Measurements from ENCODE around the gene IKZF1. TPM values are rescaled to one million over a fixed set of nuclear protein-coding genes. Genes with fewer than 3 reads are reported as not detected.

IKZF1 gene
- total RNA-seq, 2 donors from 2014 or later = 5.6 to 11.2 TPM

DNA sequence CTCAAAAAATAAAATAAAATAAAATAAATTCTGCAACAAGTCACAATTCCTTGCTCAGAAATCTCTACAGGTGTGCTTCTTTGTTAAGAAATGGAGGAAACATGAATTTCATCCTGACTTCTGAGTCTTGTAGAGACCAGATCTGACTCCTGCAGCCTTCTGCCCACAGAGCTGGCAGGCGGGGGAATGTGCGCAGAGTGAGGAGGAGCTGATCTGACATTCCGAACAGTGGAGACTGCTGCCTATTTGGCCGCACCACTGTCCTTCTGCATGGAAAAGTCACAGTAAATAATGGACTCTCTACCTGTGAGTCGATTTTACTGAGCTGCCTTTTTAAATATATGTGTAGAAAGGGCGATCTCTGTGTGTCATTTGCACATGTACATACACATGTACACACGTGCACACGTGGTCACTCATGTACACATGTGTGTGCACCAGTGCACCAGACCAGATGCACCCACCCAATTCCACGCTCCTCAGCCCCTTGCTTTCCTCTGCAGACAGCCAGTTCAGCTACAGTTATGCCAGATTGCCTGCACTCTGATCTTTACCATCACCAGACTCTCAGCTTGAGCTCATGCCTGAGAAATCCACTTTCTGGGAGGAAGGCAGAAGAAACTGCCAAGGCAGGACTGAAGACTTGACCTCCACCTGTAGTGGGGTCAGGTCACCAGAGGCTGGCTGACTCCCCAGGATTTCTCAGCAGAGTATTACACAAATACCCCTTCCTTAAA is 54.9 kb downstream of the IKZF1 start:
- no peak for DNase-seq
- no peak for ATAC-seq
- intact Hi-C loops (cut with DNase I, micrococcal nuclease) = loop anchor here in 1 of 2 donors (10.0 kb wide), 1 partner anchor 55 kb away; no protein-coding TSS in a partner anchor

GRCh38 chr7:50359995-50360925 is 55.7 kb downstream of the IKZF1 start:
- DNase-seq (no peak), ATAC-seq (no peak)
- intact Hi-C loops (cut with DNase I, micrococcal nuclease) = loop anchor here in 1 of 2 donors (10.0 kb wide), 1 partner anchor 55 kb away; no protein-coding TSS in a partner anchor

DNA sequence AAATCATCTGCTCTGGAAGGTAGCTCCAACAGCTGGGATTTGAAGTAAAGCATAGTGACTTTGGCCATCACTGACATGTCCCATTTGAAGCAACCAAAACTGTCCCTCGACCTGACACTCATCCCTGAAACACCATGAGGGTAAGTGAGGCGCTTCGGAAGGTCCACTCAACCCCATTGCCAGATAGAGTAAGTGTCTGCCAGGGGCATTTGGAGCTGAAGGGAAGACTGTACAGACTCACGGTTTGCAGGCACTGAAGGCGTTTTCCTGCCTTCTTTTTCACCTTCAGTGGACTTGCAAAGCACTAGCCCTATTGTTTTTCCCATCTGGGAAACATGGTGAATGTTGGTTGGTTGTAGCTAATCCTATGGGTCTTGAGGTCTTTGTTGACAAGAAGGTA is 57.6 kb downstream of the IKZF1 start:
- intact Hi-C loops (cut with DNase I, micrococcal nuclease) = no loop called here
- ATAC-seq (no peak), DNase-seq (no peak)

DNA sequence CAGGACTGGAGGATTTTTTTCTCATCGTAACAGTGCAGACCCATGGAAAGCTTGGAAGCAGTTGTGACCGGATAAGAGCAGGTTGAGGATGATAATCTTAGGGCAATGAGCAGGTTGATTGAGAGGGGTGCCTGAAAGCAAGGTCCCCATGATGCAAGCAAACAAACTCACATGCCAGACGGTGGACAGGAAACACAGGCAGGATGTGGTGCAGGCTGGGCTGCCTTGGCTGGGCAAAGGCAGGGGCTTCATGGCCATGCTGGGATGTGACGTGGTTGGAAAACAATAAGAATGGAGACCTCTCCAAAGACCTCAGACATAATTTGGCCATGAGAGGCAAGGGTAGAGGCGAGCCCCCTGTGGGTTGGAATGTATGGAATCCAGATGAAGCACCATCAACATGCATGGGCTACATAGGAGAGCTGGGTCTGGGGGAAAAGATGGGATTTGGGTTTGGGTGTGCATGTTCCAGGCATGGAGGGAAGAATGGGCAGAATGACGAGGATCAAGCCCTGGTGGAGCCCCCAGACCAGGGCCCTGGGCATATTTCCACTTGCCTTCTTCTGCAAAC is 58.3 kb downstream of the IKZF1 start:
- intact Hi-C loops (cut with DNase I, micrococcal nuclease) = no loop called here
- DNase-seq (no peak), ATAC-seq (no peak)

DNA sequence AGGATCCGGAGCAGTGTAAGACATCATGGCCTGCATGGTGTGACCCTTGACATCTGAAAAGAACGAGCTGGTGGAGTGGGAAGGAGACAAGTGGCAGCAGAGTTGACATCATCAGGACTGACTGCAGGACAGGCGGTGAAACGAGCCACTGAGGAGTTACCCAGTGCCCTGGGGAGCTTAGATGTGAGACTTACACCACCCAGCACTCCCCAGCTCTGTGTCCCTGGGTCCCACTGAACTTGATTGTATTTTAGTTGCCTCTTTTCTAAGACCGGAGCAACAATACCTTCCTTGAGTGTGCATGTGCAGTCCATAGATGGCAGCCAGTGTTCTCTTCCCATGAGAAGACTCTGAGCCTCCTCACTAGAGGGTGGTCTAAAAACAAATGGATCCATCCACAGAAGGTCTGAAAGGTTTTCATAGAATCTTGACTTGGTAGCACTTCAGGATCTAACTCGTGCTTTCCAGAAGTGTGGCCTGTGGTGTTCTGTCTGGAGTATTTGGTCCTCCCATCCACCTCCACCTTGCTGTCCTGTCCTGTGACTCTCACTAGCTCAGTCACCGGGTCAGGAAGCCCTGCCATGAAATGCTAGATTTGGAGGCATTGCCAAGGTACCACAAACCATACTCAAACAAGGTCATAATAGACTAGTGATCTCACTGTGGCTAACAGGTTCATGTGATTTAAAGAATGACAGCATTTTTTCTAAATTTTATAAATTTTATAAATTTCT is 59.0 kb downstream of the IKZF1 start:
- DNase-seq (no peak), ATAC-seq (no peak)
- intact Hi-C loops (cut with DNase I, micrococcal nuclease) = no loop called here

- intact Hi-C loops (cut with DNase I, micrococcal nuclease) = no loop called here
- ATAC-seq (no peak), DNase-seq (no peak)
Observed at GRCh38 chr7:50364645-50365044, 60.1 kb downstream of the IKZF1 start.

GRCh38 chr7:50366311-50366710 is 61.8 kb downstream of the IKZF1 start:
- ATAC-seq (no peak), DNase-seq (no peak)
- intact Hi-C loops (cut with DNase I, micrococcal nuclease) = no loop called here

- intact Hi-C loops (cut with DNase I, micrococcal nuclease) = no loop called here
- no peak for ATAC-seq
- no peak for DNase-seq
Observed at GRCh38 chr7:50367100-50367499, 62.6 kb downstream of the IKZF1 start.

- no peak for DNase-seq
- ATAC-seq = no peak
- intact Hi-C loops (cut with DNase I, micrococcal nuclease) = no loop called here
Observed at GRCh38 chr7:50367570-50367969, 63.1 kb downstream of the IKZF1 start.

DNA sequence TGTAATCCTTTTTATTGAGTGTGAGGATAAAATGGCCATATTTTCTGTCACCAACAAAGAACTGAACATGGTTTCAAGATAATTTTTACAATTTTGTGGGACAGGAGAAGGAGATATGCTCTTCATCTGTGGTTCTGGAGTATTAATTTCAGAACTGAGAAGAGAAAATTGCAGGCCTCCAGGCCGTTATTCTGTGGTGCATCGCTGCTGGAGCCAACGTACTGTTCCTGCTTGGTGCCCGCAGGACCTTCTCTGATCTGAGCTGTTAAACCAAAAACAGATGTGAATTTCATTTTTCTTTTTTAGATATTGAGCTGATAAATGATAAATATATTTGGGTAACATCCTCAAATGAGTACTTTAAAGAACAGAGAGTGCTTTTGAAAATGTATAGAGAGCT is 63.9 kb downstream of the IKZF1 start:
- ATAC-seq (no peak), DNase-seq (no peak)
- intact Hi-C loops (cut with DNase I, micrococcal nuclease) = no loop called here

DNA sequence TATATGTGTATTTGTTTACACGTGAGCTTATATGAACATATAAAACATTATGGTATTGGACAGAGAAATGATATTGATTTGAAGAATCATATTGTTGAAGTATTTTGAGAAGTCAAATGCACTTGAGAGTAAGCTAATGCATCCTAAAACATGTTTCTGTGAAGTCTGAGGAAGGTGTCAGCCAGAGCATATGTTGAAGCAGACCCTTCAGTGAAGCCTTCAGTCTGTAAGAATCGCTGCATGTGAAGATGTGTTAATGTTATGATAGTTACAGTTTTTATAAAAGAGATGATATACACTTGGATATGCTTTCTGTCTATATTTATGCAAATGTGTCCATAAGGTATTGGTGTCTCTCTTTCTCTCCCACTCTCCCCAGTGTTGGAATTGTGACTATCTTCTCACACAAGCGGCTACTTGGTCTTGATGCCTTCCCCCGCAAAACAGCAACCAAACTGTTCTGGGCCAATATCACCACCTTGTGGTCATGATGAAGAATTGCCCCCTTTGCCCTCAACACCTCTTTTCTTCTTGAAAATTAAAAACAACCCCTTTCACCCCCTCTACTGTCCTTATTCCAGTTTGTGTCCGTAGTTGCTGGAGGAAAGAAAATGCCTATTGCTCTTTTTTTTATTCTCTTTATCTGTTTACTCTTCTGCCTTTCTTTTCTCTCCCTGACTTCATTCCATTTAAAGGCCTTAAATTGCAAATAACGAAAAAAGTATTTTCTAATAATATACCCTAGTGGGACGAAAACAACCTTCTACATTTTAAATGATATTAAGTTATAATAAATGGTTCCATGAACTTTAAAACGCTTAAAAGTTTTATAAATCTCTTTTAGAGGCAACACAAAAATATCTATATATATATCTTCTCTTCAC is 64.9 kb downstream of the IKZF1 start:
- no peak for DNase-seq
- intact Hi-C loops (cut with DNase I, micrococcal nuclease) = no loop called here
- ATAC-seq = no peak

DNA sequence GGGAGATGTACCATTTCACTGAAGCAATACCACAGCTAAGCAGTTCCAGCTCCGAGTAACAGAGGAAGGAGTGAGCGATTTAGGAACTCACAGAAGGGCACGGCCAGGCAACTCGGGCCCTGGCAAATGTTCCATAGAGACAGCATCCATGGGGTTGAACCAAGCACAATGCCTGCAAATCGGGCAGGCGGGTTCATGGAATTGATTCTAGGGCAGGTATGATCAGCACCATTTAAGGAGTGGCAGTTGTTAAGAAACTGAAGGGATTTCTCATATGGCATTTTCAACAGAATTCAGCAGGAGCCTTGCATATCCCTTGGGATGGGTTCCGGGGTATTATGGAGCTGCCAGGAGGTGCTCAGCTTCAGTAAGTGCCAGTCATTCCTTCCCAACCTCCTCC is 66.4 kb downstream of the IKZF1 start:
- no peak for DNase-seq
- no peak for ATAC-seq
- intact Hi-C loops (cut with DNase I, micrococcal nuclease) = no loop called here

- DNase-seq = no peak
- intact Hi-C loops (cut with DNase I, micrococcal nuclease) = no loop called here
Observed at GRCh38 chr7:50371551-50372021, 67.1 kb downstream of the IKZF1 start.

GRCh38 chr7:50372923-50373322 is 68.4 kb downstream of the IKZF1 start:
- no peak for ATAC-seq
- DNase-seq = no peak
- intact Hi-C loops (cut with DNase I, micrococcal nuclease) = no loop called here

More at GRCh38 chr7:50371551-50372021, 67.1 kb downstream of the IKZF1 start:
- no peak for ATAC-seq

DNA sequence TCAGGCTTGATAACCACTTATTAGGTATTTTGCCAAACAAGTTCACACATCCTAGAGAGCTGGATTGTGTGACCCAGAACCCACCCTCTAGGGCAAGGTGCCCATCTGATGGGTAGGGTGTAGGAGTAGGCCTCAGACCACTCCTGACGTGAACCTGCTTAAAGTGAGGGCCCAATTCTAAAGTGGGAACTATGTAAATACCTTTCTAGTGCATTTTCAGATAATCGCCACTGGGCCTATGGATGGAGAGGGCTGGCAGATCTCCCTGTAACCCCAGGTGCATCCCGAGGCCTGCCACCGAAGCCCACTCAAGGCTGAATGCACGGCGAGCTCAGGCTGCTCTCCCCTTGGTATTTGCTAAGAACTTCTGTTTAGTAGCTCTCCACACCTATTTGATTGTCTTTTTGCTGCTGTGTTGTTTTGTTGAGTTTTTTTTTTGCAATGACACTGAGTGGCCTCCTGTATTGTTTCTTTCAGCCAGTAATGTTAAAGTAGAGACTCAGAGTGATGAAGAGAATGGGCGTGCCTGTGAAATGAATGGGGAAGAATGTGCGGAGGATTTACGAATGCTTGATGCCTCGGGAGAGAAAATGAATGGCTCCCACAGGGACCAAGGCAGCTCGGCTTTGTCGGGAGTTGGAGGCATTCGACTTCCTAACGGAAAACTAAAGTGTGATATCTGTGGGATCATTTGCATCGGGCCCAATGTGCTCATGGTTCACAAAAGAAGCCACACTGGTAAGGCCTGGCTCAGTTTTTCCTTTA is 71.7 kb downstream of the IKZF1 start:
- no peak for ATAC-seq
- intact Hi-C loops (cut with DNase I, micrococcal nuclease) = no loop called here
- no peak for DNase-seq

GRCh38 chr7:50377356-50377755 is 72.8 kb downstream of the IKZF1 start:
- intact Hi-C loops (cut with DNase I, micrococcal nuclease) = no loop called here
- ATAC-seq (no peak), DNase-seq (no peak)

DNA sequence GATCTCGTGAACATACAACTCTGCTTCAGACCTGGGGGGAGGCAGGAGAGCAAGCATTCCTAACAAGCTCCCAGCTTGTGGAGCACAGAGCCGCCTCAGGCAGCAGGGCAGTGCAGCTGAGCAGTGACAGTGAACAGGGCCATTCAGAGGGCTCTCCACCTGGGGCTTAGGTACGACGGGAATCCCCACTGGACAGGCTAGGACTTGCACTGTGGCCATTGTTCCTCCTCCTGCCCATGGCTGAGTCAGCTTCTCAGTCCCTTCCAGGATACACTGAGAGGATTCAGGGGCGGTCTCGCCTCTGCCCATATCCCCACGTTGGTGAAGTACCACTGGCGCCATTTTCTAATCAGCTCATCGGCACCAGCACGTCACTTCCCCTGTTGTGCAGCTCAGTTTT is 74.6 kb downstream of the IKZF1 start:
- ATAC-seq (no peak), DNase-seq (no peak)
- intact Hi-C loops (cut with DNase I, micrococcal nuclease) = no loop called here
